GM12864 (cell line): ENCODE measurements around the gene GSK3A.

ENCODE experiments used
- DNase-seq: peaks from one replicate; pipeline ENCODE4 v3.0.0-alpha.2; 2011; ENCODE audit warnings: low read depth
- H3K4me3 ChIP-seq: 2 replicates; pipeline ENCODE4 v1.5.1; 2011; ENCODE audit warnings: mild to moderate bottlenecking, low read depth, low read length, control low read depth
- TF ChIP-seq, protein P1 (sequence below): IDR thresholded peaks from 2 replicates; pipeline ENCODE4 v1.5.1; 2011; ENCODE audit warnings: low read depth, mild to moderate bottlenecking, moderate library complexity, low read length, control low read depth, inconsistent platforms; ENCODE audit errors: missing control alignments

The GSK3A gene

GRCh38 chr19:42208612-42209011 lies 33.8 kb downstream of the GSK3A start:
- DNase-seq, result no peak
- TF ChIP-seq, protein P1, sequence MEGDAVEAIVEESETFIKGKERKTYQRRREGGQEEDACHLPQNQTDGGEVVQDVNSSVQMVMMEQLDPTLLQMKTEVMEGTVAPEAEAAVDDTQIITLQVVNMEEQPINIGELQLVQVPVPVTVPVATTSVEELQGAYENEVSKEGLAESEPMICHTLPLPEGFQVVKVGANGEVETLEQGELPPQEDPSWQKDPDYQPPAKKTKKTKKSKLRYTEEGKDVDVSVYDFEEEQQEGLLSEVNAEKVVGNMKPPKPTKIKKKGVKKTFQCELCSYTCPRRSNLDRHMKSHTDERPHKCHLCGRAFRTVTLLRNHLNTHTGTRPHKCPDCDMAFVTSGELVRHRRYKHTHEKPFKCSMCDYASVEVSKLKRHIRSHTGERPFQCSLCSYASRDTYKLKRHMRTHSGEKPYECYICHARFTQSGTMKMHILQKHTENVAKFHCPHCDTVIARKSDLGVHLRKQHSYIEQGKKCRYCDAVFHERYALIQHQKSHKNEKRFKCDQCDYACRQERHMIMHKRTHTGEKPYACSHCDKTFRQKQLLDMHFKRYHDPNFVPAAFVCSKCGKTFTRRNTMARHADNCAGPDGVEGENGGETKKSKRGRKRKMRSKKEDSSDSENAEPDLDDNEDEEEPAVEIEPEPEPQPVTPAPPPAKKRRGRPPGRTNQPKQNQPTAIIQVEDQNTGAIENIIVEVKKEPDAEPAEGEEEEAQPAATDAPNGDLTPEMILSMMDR, result no peak
- H3K4me3 ChIP-seq, result no peak overlapping the region

- TF ChIP-seq, protein P1, result no peak
- H3K4me3 ChIP-seq, result no peak overlapping the region
- DNase-seq, result no peak
Observed at GRCh38 chr19:42207767-42208271, 34.6 kb downstream of the GSK3A start.

DNA sequence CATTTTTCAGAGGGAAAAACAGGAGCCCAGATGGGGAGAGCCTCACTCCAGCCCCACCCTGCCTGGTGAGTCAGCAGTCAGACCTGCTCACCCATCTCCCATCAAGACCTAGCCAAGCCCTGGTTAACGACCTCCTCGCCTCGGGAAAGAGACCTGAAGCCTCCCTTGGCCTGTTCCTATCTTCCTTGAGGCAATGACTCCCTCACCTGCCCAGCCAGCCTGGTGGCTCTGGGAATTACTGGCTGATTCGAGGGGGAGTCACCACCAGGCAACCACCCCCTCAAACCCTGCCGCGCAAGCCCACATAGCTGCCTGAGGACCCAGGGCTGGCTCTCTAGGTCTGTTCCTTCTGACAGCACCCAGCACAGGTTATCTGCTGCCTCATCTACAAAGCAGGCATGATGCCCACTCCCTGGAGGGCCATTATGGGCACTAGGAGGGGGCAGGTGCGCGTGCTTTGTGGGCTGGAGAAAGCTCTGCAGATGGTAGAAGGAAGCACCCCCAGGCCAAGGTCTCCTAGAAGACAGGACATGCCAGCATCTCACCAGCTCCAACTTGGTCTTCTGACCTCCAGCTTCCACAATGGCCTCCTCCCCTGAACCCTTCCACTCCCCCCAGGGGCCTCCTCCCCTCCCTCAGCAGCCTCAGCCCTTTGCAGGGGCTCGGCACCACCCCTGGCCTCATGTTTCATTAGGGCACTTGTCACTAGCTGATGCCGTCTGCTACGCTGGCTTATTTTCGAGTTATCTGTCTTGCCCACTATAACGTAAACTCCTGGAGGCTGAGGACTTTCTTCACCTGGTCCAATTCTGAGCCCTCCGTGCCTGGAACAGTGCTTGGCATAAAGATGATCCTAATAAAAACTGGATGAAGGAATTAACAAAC lies 35.3 kb downstream of the GSK3A start:
- no peak overlapping the region for H3K4me3 ChIP-seq
- TF ChIP-seq, protein P1, result no peak
- DNase-seq, result no peak

DNA sequence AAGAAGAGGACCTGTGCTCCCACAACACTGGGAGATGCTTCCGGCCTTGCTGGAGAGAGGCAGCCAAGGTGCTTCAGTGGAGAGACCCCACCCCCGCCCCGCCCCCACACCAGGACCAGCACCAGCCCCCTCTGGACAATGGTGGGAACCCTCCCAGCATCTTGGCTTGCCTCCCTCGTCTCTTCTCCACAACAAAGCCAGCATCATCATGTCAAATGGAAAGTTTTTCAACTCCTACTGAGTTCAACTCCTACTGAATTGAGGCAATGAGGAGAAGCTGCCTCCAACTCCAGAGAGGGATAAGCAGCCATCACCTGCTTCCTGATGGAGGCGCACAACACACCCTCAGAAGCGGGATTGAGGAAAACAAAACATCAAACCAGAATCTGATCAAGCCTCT lies 37.7 kb downstream of the GSK3A start:
- DNase-seq, result no peak
- TF ChIP-seq, protein P1, result no peak
- no peak overlapping the region for H3K4me3 ChIP-seq

GRCh38 chr19:42203700-42204099 lies 38.7 kb downstream of the GSK3A start:
- no peak for DNase-seq
- TF ChIP-seq, protein P1, result no peak
- H3K4me3 ChIP-seq, result no peak overlapping the region

DNA sequence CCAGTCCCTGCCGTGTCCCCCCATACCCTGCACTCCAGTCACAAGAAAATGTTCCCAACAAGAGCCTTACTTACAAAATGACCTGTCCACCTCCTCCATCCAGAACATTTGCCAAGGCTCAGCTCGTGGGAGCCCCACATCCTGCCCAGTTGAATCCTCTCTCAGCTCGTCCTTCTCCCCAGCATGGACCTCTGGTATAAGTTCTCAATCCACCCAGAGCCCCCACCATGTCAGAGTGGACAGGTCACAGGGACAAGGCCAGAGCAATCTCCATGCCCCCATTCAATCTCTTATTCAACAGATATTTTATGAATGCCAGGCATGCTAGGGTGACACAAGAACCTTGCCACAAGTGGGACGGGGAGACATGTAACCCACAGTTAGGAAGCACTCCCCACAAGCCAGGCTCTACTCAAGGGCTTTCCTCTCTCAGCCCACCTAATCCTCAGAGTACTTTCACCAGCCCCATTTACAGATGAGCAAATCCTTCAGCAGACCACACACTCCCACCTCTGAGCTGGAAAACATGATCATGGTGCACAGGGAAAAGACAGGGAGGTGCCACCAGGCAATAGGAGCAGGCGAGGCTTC lies 40.0 kb downstream of the GSK3A start:
- no peak overlapping the region for H3K4me3 ChIP-seq
- TF ChIP-seq, protein P1, result no peak
- DNase-seq, result no peak
